DND-41 (cell line): ENCODE data around the gene AQP9.

Source experiments
- EZH2 ChIP-seq: IDR thresholded peaks from 3 replicates; pipeline ENCODE4 v1.6.1; 2012; ENCODE audit warnings: borderline replicate concordance, low read depth, mild to moderate bottlenecking, moderate library complexity, low read length, inconsistent platforms; ENCODE audit not compliant: severe bottlenecking
- TF ChIP-seq, protein P1 (sequence below): IDR thresholded peaks from 2 replicates; pipeline ENCODE4 v1.5.1; 2012; ENCODE audit warnings: borderline replicate concordance, low read length, moderate library complexity, mild to moderate bottlenecking; ENCODE audit not compliant: poor library complexity, severe bottlenecking; ENCODE audit errors: extremely low read depth

- TF ChIP-seq, protein P1, sequence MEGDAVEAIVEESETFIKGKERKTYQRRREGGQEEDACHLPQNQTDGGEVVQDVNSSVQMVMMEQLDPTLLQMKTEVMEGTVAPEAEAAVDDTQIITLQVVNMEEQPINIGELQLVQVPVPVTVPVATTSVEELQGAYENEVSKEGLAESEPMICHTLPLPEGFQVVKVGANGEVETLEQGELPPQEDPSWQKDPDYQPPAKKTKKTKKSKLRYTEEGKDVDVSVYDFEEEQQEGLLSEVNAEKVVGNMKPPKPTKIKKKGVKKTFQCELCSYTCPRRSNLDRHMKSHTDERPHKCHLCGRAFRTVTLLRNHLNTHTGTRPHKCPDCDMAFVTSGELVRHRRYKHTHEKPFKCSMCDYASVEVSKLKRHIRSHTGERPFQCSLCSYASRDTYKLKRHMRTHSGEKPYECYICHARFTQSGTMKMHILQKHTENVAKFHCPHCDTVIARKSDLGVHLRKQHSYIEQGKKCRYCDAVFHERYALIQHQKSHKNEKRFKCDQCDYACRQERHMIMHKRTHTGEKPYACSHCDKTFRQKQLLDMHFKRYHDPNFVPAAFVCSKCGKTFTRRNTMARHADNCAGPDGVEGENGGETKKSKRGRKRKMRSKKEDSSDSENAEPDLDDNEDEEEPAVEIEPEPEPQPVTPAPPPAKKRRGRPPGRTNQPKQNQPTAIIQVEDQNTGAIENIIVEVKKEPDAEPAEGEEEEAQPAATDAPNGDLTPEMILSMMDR = no peak
- no peak for TF ChIP-seq EZH2
These were observed 9.0 kb downstream of the AQP9 start for GRCh38 chr15:58147171-58147611.
